Prostate gland (tissue), 2 donors: Measurements from ENCODE around the gene PTPRD. TPM values are rescaled to one million over a fixed set of nuclear protein-coding genes. Genes with fewer than 3 reads are reported as not detected.

Source experiments
- DNase-seq: peaks from one replicate; pipeline ENCODE4 v3.0.0-alpha.2; 2019; ENCODE audit warnings: low spot score
- H3K27ac ChIP-seq, 2 donors: fragments of 200-600 bp; sonication (generic); 2 replicates each; pipeline ENCODE4 v1.5.1; 2017 to 2019
- H3K27me3 ChIP-seq: fragments of 200-600 bp; sonication (generic); replicated peaks from 2 replicates; pipeline ENCODE4 v1.5.1; 2019; ENCODE audit not compliant: insufficient read depth
- H3K36me3 ChIP-seq, 2 donors: fragments of 200-600 bp; sonication (generic); 1 replicate in 1 of 2; 2 replicates in 1 of 2; pipeline versions ENCODE4 v1.5.1 to v1.8.1; 2017 to 2019
- H3K4me1 ChIP-seq: fragments of 200-600 bp; sonication (generic); replicated peaks from 2 replicates; pipeline ENCODE4 v1.5.1; 2019
- H3K4me3 ChIP-seq, 2 donors: fragments of 200-600 bp; sonication (generic); 2 replicates each; pipeline ENCODE4 v1.5.1; 2017 to 2019
- H3K9me3 ChIP-seq: fragments of 200-600 bp; sonication (generic); 2 replicates; pipeline ENCODE4 v1.5.1; 2017
- CTCF ChIP-seq, 4 experiments: fragments of 200-600 bp in 2 of 4; fragments of 450-650 bp in 2 of 4; sonication (generic) in 2 of 4; IDR thresholded peaks; 1 replicate in 3 of 4; 2 replicates in 1 of 4; pipeline ENCODE4 v1.5.1; 2016 to 2019; ENCODE audit warnings: antibody characterized with exemption in 4 of 4, mild to moderate bottlenecking in 2 of 4, moderate library complexity in 2 of 4
- POLR2A ChIP-seq: fragments of 450-650 bp; IDR thresholded peaks from one replicate; pipeline ENCODE4 v1.6.1; 2016; ENCODE audit warnings: antibody characterized with exemption, mild to moderate bottlenecking
- POLR2AphosphoS5 ChIP-seq: sonication (generic); formaldehyde crosslinking; IDR thresholded peaks from one replicate; pipeline ENCODE4 v1.6.1; 2017; ENCODE audit warnings: antibody characterized with exemption
- WGBS: methylation state at CpG from one replicate; pipeline ENCODE4 v1.1.5; 2018; 5-methylcytosine and 5-hydroxymethylcytosine counted together
- intact Hi-C: fragments of 100-400 bp; cut with DNase I; formaldehyde crosslinking; loops from one replicate; pipeline ENCODE4 v1.14.2; 2022
- total RNA-seq, 2 donors: library from RNA; depleted of rRNA; stranded (reverse); fragments of >200 nt; gene quantifications; one replicate each; pipeline ENCODE4 v1.1.0, GENCODE V29; 2016

The PTPRD gene
- total RNA-seq, 2 donors from 2014 or later: 5.8 to 23.1 TPM

GRCh38 chr9:10443868-10444204 is 169.0 kb downstream of the PTPRD start:
- H3K36me3 ChIP-seq: no peaks in the 10 kb centered on the region
- H3K27me3 ChIP-seq: no peaks in the 10 kb centered on the region
- intact Hi-C loops: no loop called here
- H3K27ac ChIP-seq: no peak overlapping the region
- no peak for DNase-seq
- H3K9me3 ChIP-seq: no peaks in the 10 kb centered on the region
- H3K4me3 ChIP-seq: no peak overlapping the region
- TF ChIP-seq POLR2A (no peak), POLR2AphosphoS5 (no peak), CTCF (IDR thresholded peaks at IDR 0.05) (no peak)
- H3K4me1 ChIP-seq: no peaks in the 10 kb centered on the region

- 81% methylated on average over 4 of the region's 4 CpGs for WGBS
- no peaks in the 10 kb centered on the region for H3K36me3 ChIP-seq
- no peaks in the 10 kb centered on the region for H3K9me3 ChIP-seq
- DNase-seq: no peak
- intact Hi-C loops: no loop called here
- H3K27ac ChIP-seq: no peak overlapping the region
- H3K4me1 ChIP-seq: no peaks in the 10 kb centered on the region
- TF ChIP-seq POLR2AphosphoS5: no peak
- TF ChIP-seq CTCF (IDR thresholded peaks at IDR 0.05): no peak
- TF ChIP-seq POLR2A: no peak
- no peaks in the 10 kb centered on the region for H3K27me3 ChIP-seq
- H3K4me3 ChIP-seq: no peak overlapping the region
Observed at GRCh38 chr9:10443181-10443867, 169.5 kb downstream of the PTPRD start.

- 17% methylated on average over 7 of the region's 7 CpGs for WGBS
- intact Hi-C loops: no loop called here
Observed at GRCh38 chr9:10438955-10439354, 173.8 kb downstream of the PTPRD start.

GRCh38 chr9:10436756-10437155 is 176.0 kb downstream of the PTPRD start:
- TF ChIP-seq POLR2AphosphoS5: no peak
- no peak for TF ChIP-seq CTCF (IDR thresholded peaks at IDR 0.05)
- TF ChIP-seq POLR2A: no peak
- Histone ChIP-seq H3K9me3 (no peaks in the 10 kb centered on the region), H3K27me3 (no peaks in the 10 kb centered on the region), H3K4me1 (no peaks in the 10 kb centered on the region), H3K36me3 (no peaks in the 10 kb centered on the region), H3K27ac (no peak overlapping the region), H3K4me3 (no peak overlapping the region)
- no peak for DNase-seq
- WGBS: 49% methylated on average over 4 of the region's 4 CpGs
- intact Hi-C loops: no loop called here

More at GRCh38 chr9:10438955-10439354, 173.8 kb downstream of the PTPRD start:
- no peaks in the 10 kb centered on the region for H3K4me1 ChIP-seq
- no peaks in the 10 kb centered on the region for H3K9me3 ChIP-seq
- DNase-seq: no peak
- no peaks in the 10 kb centered on the region for H3K36me3 ChIP-seq
- no peaks in the 10 kb centered on the region for H3K27me3 ChIP-seq
- TF ChIP-seq CTCF (IDR thresholded peaks at IDR 0.05) (no peak), POLR2AphosphoS5 (no peak), POLR2A (no peak)
- H3K27ac ChIP-seq: no peak overlapping the region
- H3K4me3 ChIP-seq: no peak overlapping the region

- intact Hi-C loops: no loop called here
- TF ChIP-seq POLR2AphosphoS5 (no peak), POLR2A (no peak), CTCF (IDR thresholded peaks at IDR 0.05) (no peak)
- no peak for DNase-seq
- no peaks in the 10 kb centered on the region for H3K27me3 ChIP-seq
- no peak overlapping the region for H3K27ac ChIP-seq
- no peaks in the 10 kb centered on the region for H3K4me1 ChIP-seq
- H3K9me3 ChIP-seq: no peaks in the 10 kb centered on the region
- H3K4me3 ChIP-seq: no peak overlapping the region
- WGBS: 92% methylated on average over 1 of the region's 1 CpG
- no peaks in the 10 kb centered on the region for H3K36me3 ChIP-seq
Observed at GRCh38 chr9:10434412-10434811, 178.4 kb downstream of the PTPRD start.
